ENCODE data around the gene CADM3.

CADM3 gene

GRCh38 chr1:159187033-159187432 is 15.6 kb downstream of the CADM3 start:
- peaks cover 15% of the 10 kb centered on the region for H3K27me3 ChIP-seq (ENCODE audit: insufficient read depth, low read length, poor library complexity)
- H4K20me1 ChIP-seq (ENCODE audit: insufficient read depth, low read length) = no peaks in the 10 kb centered on the region
- no peaks in the 10 kb centered on the region for H3K9me3 ChIP-seq (ENCODE audit: insufficient read depth, low read length, severe bottlenecking)
- ATAC-seq (ENCODE audit: insufficient read depth, low read depth) (no peak), DNase-seq (no peak)
- no peaks in the 10 kb centered on the region for H3K4me1 ChIP-seq (ENCODE audit: insufficient read depth, low read length)
- no peak overlapping the region for H3K27ac ChIP-seq (ENCODE audit: low read length)
- TF ChIP-seq CTCF (IDR thresholded peaks at IDR 0.05; ENCODE audit: borderline replicate concordance, extremely low read depth, low read length, poor library complexity, severe bottlenecking) (no peak), EZH2 (IDR thresholded peaks at IDR 0.05; ENCODE audit: borderline replicate concordance, low read depth, low read length, severe bottlenecking) (no peak)
- no peaks in the 10 kb centered on the region for H3K36me3 ChIP-seq (ENCODE audit: insufficient read depth, low read length)
- H3K4me2 ChIP-seq (ENCODE audit: insufficient read depth, low read length) = no peak overlapping the region
- no peak overlapping the region for H3K4me3 ChIP-seq (ENCODE audit: low read depth in 1 of 2, low read length in 2 of 2)
- no peak overlapping the region for H3K9ac ChIP-seq (ENCODE audit: low read depth, low read length)
- H3K79me2 ChIP-seq (ENCODE audit: insufficient read depth, low read length) = no peaks in the 10 kb centered on the region
- H2AFZ ChIP-seq (ENCODE audit: low read depth, low read length) = no peak overlapping the region

- TF ChIP-seq EZH2 (IDR thresholded peaks at IDR 0.05; ENCODE audit: borderline replicate concordance, low read depth, low read length, severe bottlenecking) = no peak
- TF ChIP-seq CTCF (IDR thresholded peaks at IDR 0.05; ENCODE audit: borderline replicate concordance, extremely low read depth, low read length, poor library complexity, severe bottlenecking) = no peak
- no peak for DNase-seq
- Histone ChIP-seq H4K20me1 (ENCODE audit: insufficient read depth, low read length) (no peaks in the 10 kb centered on the region), H3K27me3 (ENCODE audit: insufficient read depth, low read length, poor library complexity) (peaks cover 15% of the 10 kb centered on the region), H3K27ac (ENCODE audit: low read length) (no peak overlapping the region), H3K4me1 (ENCODE audit: insufficient read depth, low read length) (no peaks in the 10 kb centered on the region), H3K36me3 (ENCODE audit: insufficient read depth, low read length) (no peaks in the 10 kb centered on the region), H2AFZ (ENCODE audit: low read depth, low read length) (no peak overlapping the region), H3K4me2 (ENCODE audit: insufficient read depth, low read length) (no peak overlapping the region), H3K9ac (ENCODE audit: low read depth, low read length) (no peak overlapping the region), H3K4me3 (ENCODE audit: low read depth in 1 of 2, low read length in 2 of 2) (no peak overlapping the region), H3K79me2 (ENCODE audit: insufficient read depth, low read length) (no peaks in the 10 kb centered on the region), H3K9me3 (ENCODE audit: insufficient read depth, low read length, severe bottlenecking) (no peaks in the 10 kb centered on the region)
- ATAC-seq (ENCODE audit: insufficient read depth, low read depth) = no peak
Observed at GRCh38 chr1:159187647-159188374, 16.4 kb downstream of the CADM3 start.

- DNase-seq = no peak
- no peaks in the 10 kb centered on the region for H4K20me1 ChIP-seq (ENCODE audit: insufficient read depth, low read length)
- H3K79me2 ChIP-seq (ENCODE audit: insufficient read depth, low read length) = no peaks in the 10 kb centered on the region
- H3K4me3 ChIP-seq (ENCODE audit: low read depth in 1 of 2, low read length in 2 of 2) = no peak overlapping the region
- no peak for ATAC-seq (ENCODE audit: insufficient read depth, low read depth)
- no peak overlapping the region for H3K27ac ChIP-seq (ENCODE audit: low read length)
- no peak overlapping the region for H3K9ac ChIP-seq (ENCODE audit: low read depth, low read length)
- H3K36me3 ChIP-seq (ENCODE audit: insufficient read depth, low read length) = no peaks in the 10 kb centered on the region
- H3K4me1 ChIP-seq (ENCODE audit: insufficient read depth, low read length) = no peaks in the 10 kb centered on the region
- no peak overlapping the region for H2AFZ ChIP-seq (ENCODE audit: low read depth, low read length)
- H3K9me3 ChIP-seq (ENCODE audit: insufficient read depth, low read length, severe bottlenecking) = no peaks in the 10 kb centered on the region
- H3K27me3 ChIP-seq (ENCODE audit: insufficient read depth, low read length, poor library complexity) = peaks cover 13% of the 10 kb centered on the region
- TF ChIP-seq CTCF (IDR thresholded peaks at IDR 0.05; ENCODE audit: borderline replicate concordance, extremely low read depth, low read length, poor library complexity, severe bottlenecking) (no peak), EZH2 (IDR thresholded peaks at IDR 0.05; ENCODE audit: borderline replicate concordance, low read depth, low read length, severe bottlenecking) (no peak)
- H3K4me2 ChIP-seq (ENCODE audit: insufficient read depth, low read length) = no peak overlapping the region
Observed at GRCh38 chr1:159188375-159188788, 17.0 kb downstream of the CADM3 start.
